Caco-2 (cell line): ENCODE results near the gene ERC2. TPM values are rescaled to one million over a fixed set of nuclear protein-coding genes. Genes with fewer than 3 reads are reported as not detected.

Source experiments
- BruUV-seq: library from RNA; stranded (reverse); fragments of 400-500 nt; replicated peaks from 2 replicates; lab custom pipeline; 2021; lab: Mats Ljungman, UMichigan
- CTCF ChIA-PET: fragments of 300-600 bp; sonication (Branson Sonifier 250); formaldehyde crosslinking; loops from one replicate; lab custom pipeline; 2022; ENCODE audit warnings: antibody characterized with exemption; lab: Charles Lee
- POLR2A ChIA-PET: fragments of 300-600 bp; sonication (Branson Sonifier 250); formaldehyde crosslinking; loops from one replicate; lab custom pipeline; 2022; ENCODE audit warnings: antibody characterized with exemption; lab: Charles Lee
- DNase-seq, 2 experiments: peaks; one replicate each; pipeline versions ENCODE4 v3.0.0 to v3.0.0-alpha.2; 2020 to 2022
- H3K27me3 ChIP-seq: replicated peaks from 2 replicates; pipeline ENCODE4 v1.6.0; 2011; ENCODE audit warnings: low read length; ENCODE audit not compliant: control insufficient read depth, insufficient read depth
- H3K36me3 ChIP-seq: 2 replicates; pipeline ENCODE4 v1.5.1; 2011; ENCODE audit warnings: low read length; ENCODE audit not compliant: control insufficient read depth, insufficient read depth
- H3K4me1 ChIP-seq: fragments of 250-450 bp; sonication (Bioruptor Pico); 2 replicates; pipeline ENCODE4 v1.5.1; 2020; ENCODE audit warnings: mild to moderate bottlenecking
- H3K4me3 ChIP-seq: 2 replicates; pipeline ENCODE4 v1.5.1; 2011; ENCODE audit warnings: low read depth, mild to moderate bottlenecking, control low read depth, low read length
- H3K9me3 ChIP-seq: fragments of 250-450 bp; sonication (Bioruptor Pico); 2 replicates; pipeline ENCODE4 v1.5.1; 2020; ENCODE audit warnings: mild to moderate bottlenecking, moderate library complexity
- H3K27ac Mint-ChIP-seq: one replicate; pipeline ENCODE4 v1.8.0; 2022; ENCODE audit warnings: mixed read lengths; ENCODE audit not compliant: unreplicated experiment
- H3K27me3 Mint-ChIP-seq: one replicate; pipeline ENCODE4 v1.8.0; 2022; ENCODE audit warnings: mixed read lengths; ENCODE audit not compliant: insufficient read depth, unreplicated experiment
- H3K36me3 Mint-ChIP-seq: one replicate; pipeline ENCODE4 v1.8.0; 2022; ENCODE audit warnings: mild to moderate bottlenecking, mixed read lengths; ENCODE audit not compliant: insufficient read depth, unreplicated experiment
- H3K4me1 Mint-ChIP-seq: one replicate; pipeline ENCODE4 v1.8.0; 2022; ENCODE audit warnings: low read depth, mixed read lengths; ENCODE audit not compliant: unreplicated experiment
- H3K4me3 Mint-ChIP-seq: one replicate; pipeline ENCODE4 v1.8.0; 2022; ENCODE audit warnings: mild to moderate bottlenecking, moderate library complexity, mixed read lengths; ENCODE audit not compliant: unreplicated experiment
- H3K9me3 Mint-ChIP-seq: one replicate; pipeline ENCODE4 v1.8.0; 2022; ENCODE audit warnings: mixed read lengths; ENCODE audit not compliant: unreplicated experiment
- CTCF ChIP-seq, 2 experiments: fragments of 200-600 bp in 1 of 2; IDR thresholded peaks; 1 replicate in 1 of 2; 2 replicates in 1 of 2; pipeline versions ENCODE4 v1.5.1 to v1.8.0; 2011 to 2022; ENCODE audit warnings: antibody characterized with exemption in 1 of 2, control low read depth in 1 of 2, inconsistent platforms in 1 of 2, low read depth in 1 of 2, low read length in 1 of 2, mild to moderate bottlenecking in 1 of 2, moderate library complexity in 1 of 2; ENCODE audit not compliant: insufficient read depth in 1 of 2, severe bottlenecking in 1 of 2, unreplicated experiment in 1 of 2
- intact Hi-C: fragments of 100-400 bp; cut with micrococcal nuclease; formaldehyde crosslinking; loops from one replicate; pipeline ENCODE4 v1.10.0; 2022; ENCODE audit not compliant: unreplicated experiment
- total RNA-seq: library from RNA; stranded (reverse); gene quantifications from 2 replicates; pipeline ENCODE4 v1.2.3, GENCODE V29; 2022

Gene ERC2
- total RNA-seq, 1 experiment from 2014 or later = 0.54 TPM

GRCh38 chr3:55875113-55875512, 593.2 kb downstream of the ERC2 start:
- H3K9me3 Mint-ChIP-seq = no peaks in the 10 kb centered on the region
- no peaks in the 10 kb centered on the region; the same call in 1 of the 2 replicates for H3K27me3 ChIP-seq
- no peak overlapping the region for H3K4me3 ChIP-seq
- H3K36me3 Mint-ChIP-seq = no peaks in the 10 kb centered on the region
- H3K4me3 Mint-ChIP-seq = no peak overlapping the region
- no peak overlapping the region for H3K27ac Mint-ChIP-seq
- no peak for DNase-seq
- no peaks in the 10 kb centered on the region for H3K4me1 ChIP-seq
- H3K36me3 ChIP-seq = no peaks in the 10 kb centered on the region
- ChIA-PET CTCF (no interaction called here), POLR2A (no interaction called here)
- H3K4me1 Mint-ChIP-seq = no peaks in the 10 kb centered on the region
- no peaks in the 10 kb centered on the region for H3K27me3 Mint-ChIP-seq
- no TSS peak for BruUV-seq
- no peaks in the 10 kb centered on the region for H3K9me3 ChIP-seq
- no peak for TF ChIP-seq CTCF (IDR thresholded peaks at IDR 0.05; ENCODE audit: insufficient read depth in 1 of 2, low read depth in 1 of 2, low read length in 1 of 2, severe bottlenecking in 1 of 2, unreplicated experiment in 1 of 2)
- intact Hi-C loops = no loop called here

DNA sequence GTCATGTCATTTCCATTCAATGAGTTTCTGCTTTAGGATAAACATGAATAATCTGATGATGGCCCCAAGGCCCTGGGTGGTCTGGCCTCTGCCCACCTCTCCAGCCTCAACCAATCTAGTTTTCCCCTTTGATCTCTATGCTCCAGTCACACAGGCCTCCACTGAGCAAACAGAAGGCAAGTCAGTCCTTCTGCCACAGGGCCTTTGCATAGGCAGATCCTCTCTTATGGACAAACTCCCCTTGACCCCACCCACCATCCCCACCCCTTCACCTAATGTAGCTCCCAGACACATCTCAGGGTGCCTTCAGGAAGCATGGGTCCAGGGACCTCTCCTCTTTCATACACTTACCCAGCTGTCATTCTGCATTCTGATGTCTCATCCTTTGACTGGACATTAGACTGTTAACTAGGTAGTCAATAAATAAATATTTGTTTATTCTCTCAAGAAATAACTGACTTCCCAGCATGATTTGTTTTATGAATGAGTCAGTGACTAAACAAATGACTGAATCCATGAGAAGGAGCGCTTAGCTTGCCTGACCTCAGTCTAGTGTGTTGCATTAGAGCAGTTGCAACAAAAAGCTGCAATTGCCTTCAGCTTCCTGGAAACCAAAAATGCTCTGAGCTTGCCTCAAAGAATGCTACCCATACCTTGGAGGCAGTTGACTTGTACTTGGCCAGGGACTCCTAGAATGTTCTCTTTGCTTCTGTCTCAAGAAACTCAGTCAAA, 594.6 kb downstream of the ERC2 start:
- Mint-ChIP-seq H3K27ac (no peak overlapping the region), H3K4me1 (no peaks in the 10 kb centered on the region), H3K4me3 (no peak overlapping the region), H3K27me3 (peaks cover 5% of the 10 kb centered on the region), H3K36me3 (no peaks in the 10 kb centered on the region), H3K9me3 (no peaks in the 10 kb centered on the region)
- H3K4me3 ChIP-seq = no peak overlapping the region
- no peaks in the 10 kb centered on the region for H3K4me1 ChIP-seq
- no peaks in the 10 kb centered on the region; the same call in 1 of the 2 replicates for H3K27me3 ChIP-seq
- intact Hi-C loops = no loop called here
- ChIA-PET CTCF (no interaction called here), POLR2A (interaction anchor here (0.6 kb wide), 1 partner anchor 501 kb away, joined by 4 read pairs; no protein-coding TSS in a partner anchor)
- no TSS peak for BruUV-seq
- no peaks in the 10 kb centered on the region for H3K36me3 ChIP-seq
- TF ChIP-seq CTCF (IDR thresholded peaks at IDR 0.05; ENCODE audit: insufficient read depth in 1 of 2, low read depth in 1 of 2, low read length in 1 of 2, severe bottlenecking in 1 of 2, unreplicated experiment in 1 of 2) = no peak
- no peak for DNase-seq
- no peaks in the 10 kb centered on the region for H3K9me3 ChIP-seq

- H3K4me1 ChIP-seq = no peaks in the 10 kb centered on the region
- Mint-ChIP-seq H3K4me1 (no peaks in the 10 kb centered on the region), H3K27me3 (peaks cover 9% of the 10 kb centered on the region), H3K9me3 (no peaks in the 10 kb centered on the region), H3K27ac (no peak overlapping the region), H3K4me3 (no peak overlapping the region), H3K36me3 (no peaks in the 10 kb centered on the region)
- ChIA-PET POLR2A (no interaction called here), CTCF (no interaction called here)
- no peaks in the 10 kb centered on the region for H3K9me3 ChIP-seq
- no peaks in the 10 kb centered on the region; the same call in 1 of the 2 replicates for H3K27me3 ChIP-seq
- no peaks in the 10 kb centered on the region for H3K36me3 ChIP-seq
- BruUV-seq = no TSS peak
- TF ChIP-seq CTCF (IDR thresholded peaks at IDR 0.05; ENCODE audit: insufficient read depth in 1 of 2, low read depth in 1 of 2, low read length in 1 of 2, severe bottlenecking in 1 of 2, unreplicated experiment in 1 of 2) = no peak
- H3K4me3 ChIP-seq = no peak overlapping the region
- DNase-seq = no peak
- intact Hi-C loops = no loop called here
Measured at GRCh38 chr3:55870594-55870993, 597.7 kb downstream of the ERC2 start.
